OCI-LY3 (cell line): ENCODE measurements around the gene CFAP92.

Experiments used
- CTCF ChIP-seq: fragments of 200-600, 300-600 bp; sonication (generic); IDR thresholded peaks from 2 replicates; pipeline ENCODE4 v1.5.1; 2014; ENCODE audit warnings: antibody characterized with exemption, low read length, low read depth
- EZH2phosphoT487 ChIP-seq: fragments of 200-600 bp; shearing (Covaris generic); IDR thresholded peaks from 2 replicates; pipeline ENCODE4 v1.6.1; 2018; ENCODE audit warnings: antibody characterized with exemption, mixed run types, low read depth

- TF ChIP-seq CTCF = no peak
- TF ChIP-seq EZH2phosphoT487 = no peak
Measured at GRCh38 chr3:129016720-129017483, 23.0 kb upstream of the CFAP92 start.
